Chondrocyte (in vitro differentiated cells): Measurements from ENCODE around the gene GOLGA6L7. TPM values are rescaled to one million over a fixed set of nuclear protein-coding genes. Genes with fewer than 3 reads are reported as not detected.
"Not testable (repeated sequence)": the region's sequence is repeated elsewhere in the genome, so short reads cannot be mapped to it uniquely, and the experiment has no call there.

Experiments
- DNase-seq: peaks from one replicate; pipeline ENCODE4 v3.0.0; 2021; ENCODE audit warnings: mixed read lengths, low spot score
- H3K27ac Mint-ChIP-seq: one replicate; pipeline ENCODE4 v1.8.0; 2021; ENCODE audit warnings: mild to moderate bottlenecking, moderate library complexity, mixed read lengths; ENCODE audit not compliant: unreplicated experiment
- H3K27me3 Mint-ChIP-seq: 2 replicates; pipeline ENCODE4 v1.8.0; 2021; ENCODE audit warnings: low read depth, mixed read lengths
- H3K36me3 Mint-ChIP-seq: 2 replicates; pipeline ENCODE4 v1.8.0; 2021; ENCODE audit warnings: low read depth, mixed read lengths
- H3K4me1 Mint-ChIP-seq: 2 replicates; pipeline ENCODE4 v1.8.0; 2021; ENCODE audit warnings: low read depth, mild to moderate bottlenecking, mixed read lengths
- H3K4me3 Mint-ChIP-seq: one replicate; pipeline ENCODE4 v1.8.0; 2021; ENCODE audit warnings: mild to moderate bottlenecking, moderate library complexity, mixed read lengths; ENCODE audit not compliant: unreplicated experiment
- H3K9me3 Mint-ChIP-seq: 2 replicates; pipeline ENCODE4 v1.8.0; 2021; ENCODE audit warnings: low read depth, mixed read lengths
- CTCF ChIP-seq: fragments of 200-600 bp; sonication (generic); IDR thresholded peaks from 2 replicates; pipeline ENCODE4 v1.5.0; 2021; ENCODE audit warnings: antibody characterized with exemption, mild to moderate bottlenecking, moderate library complexity
- total RNA-seq: library from RNA; stranded (reverse); gene quantifications from 3 replicates; pipeline ENCODE4 v1.2.1, GENCODE V29; 2021

The GOLGA6L7 gene
- total RNA-seq, 1 donor from 2014 or later: not detected

GRCh38 chr15:28861031-28861534 lies 12.6 kb upstream of the GOLGA6L7 start:
- H3K9me3 Mint-ChIP-seq: no peaks in the 10 kb centered on the region
- DNase-seq: no peak
- H3K4me1 Mint-ChIP-seq: no peaks in the 10 kb centered on the region
- H3K27ac Mint-ChIP-seq: no peak overlapping the region
- H3K4me3 Mint-ChIP-seq: no peak overlapping the region
- no peaks in the 10 kb centered on the region for H3K27me3 Mint-ChIP-seq
- no peaks in the 10 kb centered on the region for H3K36me3 Mint-ChIP-seq
- TF ChIP-seq CTCF: no peak

GRCh38 chr15:28854578-28854977 lies 6.1 kb upstream of the GOLGA6L7 start:
- not testable (repeated sequence) for H3K27me3 Mint-ChIP-seq, DNase-seq, H3K9me3 Mint-ChIP-seq, H3K4me1 Mint-ChIP-seq, H3K4me3 Mint-ChIP-seq, H3K27ac Mint-ChIP-seq, H3K36me3 Mint-ChIP-seq

- H3K27me3 Mint-ChIP-seq, H3K27ac Mint-ChIP-seq, H3K9me3 Mint-ChIP-seq, H3K4me1 Mint-ChIP-seq, DNase-seq, H3K4me3 Mint-ChIP-seq, H3K36me3 Mint-ChIP-seq: not testable (repeated sequence)
These were observed 5.2 kb upstream of the GOLGA6L7 start for GRCh38 chr15:28853654-28854053.

GRCh38 chr15:28849766-28850165 lies 1.3 kb upstream of the GOLGA6L7 start:
- not testable (repeated sequence) for H3K4me1 Mint-ChIP-seq, DNase-seq, H3K27ac Mint-ChIP-seq

GRCh38 chr15:28849271-28849670 lies 827 bp upstream of the GOLGA6L7 start:
- H3K9me3 Mint-ChIP-seq, H3K27ac Mint-ChIP-seq, DNase-seq, H3K4me3 Mint-ChIP-seq, H3K36me3 Mint-ChIP-seq, H3K4me1 Mint-ChIP-seq, H3K27me3 Mint-ChIP-seq: not testable (repeated sequence)

More at GRCh38 chr15:28849766-28850165, 1.3 kb upstream of the GOLGA6L7 start:
- not testable (repeated sequence) for H3K4me3 Mint-ChIP-seq, H3K9me3 Mint-ChIP-seq, H3K27me3 Mint-ChIP-seq, H3K36me3 Mint-ChIP-seq

GRCh38 chr15:28847959-28848358 lies 485 bp downstream of the GOLGA6L7 start:
- H3K4me1 Mint-ChIP-seq, H3K9me3 Mint-ChIP-seq, H3K27me3 Mint-ChIP-seq, DNase-seq, H3K27ac Mint-ChIP-seq, H3K36me3 Mint-ChIP-seq, H3K4me3 Mint-ChIP-seq: not testable (repeated sequence)

- H3K36me3 Mint-ChIP-seq, H3K9me3 Mint-ChIP-seq, H3K4me3 Mint-ChIP-seq, H3K27ac Mint-ChIP-seq, H3K27me3 Mint-ChIP-seq, H3K4me1 Mint-ChIP-seq, DNase-seq: not testable (repeated sequence)
These were observed 1.2 kb downstream of the GOLGA6L7 start for GRCh38 chr15:28847247-28847646.

GRCh38 chr15:28844147-28844546 lies 4.3 kb downstream of the GOLGA6L7 start:
- not testable (repeated sequence) for H3K36me3 Mint-ChIP-seq, DNase-seq, H3K4me1 Mint-ChIP-seq, H3K27me3 Mint-ChIP-seq, H3K27ac Mint-ChIP-seq, H3K4me3 Mint-ChIP-seq, H3K9me3 Mint-ChIP-seq

GRCh38 chr15:28843520-28843919 lies 4.9 kb downstream of the GOLGA6L7 start:
- H3K27ac Mint-ChIP-seq, H3K4me1 Mint-ChIP-seq, H3K4me3 Mint-ChIP-seq, H3K27me3 Mint-ChIP-seq, H3K9me3 Mint-ChIP-seq, H3K36me3 Mint-ChIP-seq, DNase-seq: not testable (repeated sequence)

- H3K27ac Mint-ChIP-seq, H3K36me3 Mint-ChIP-seq, H3K4me3 Mint-ChIP-seq, H3K4me1 Mint-ChIP-seq, H3K9me3 Mint-ChIP-seq, DNase-seq, H3K27me3 Mint-ChIP-seq: not testable (repeated sequence)
These were observed 6.2 kb downstream of the GOLGA6L7 start for GRCh38 chr15:28842210-28842609.

GRCh38 chr15:28840285-28840684 lies 8.2 kb downstream of the GOLGA6L7 start:
- H3K27me3 Mint-ChIP-seq, DNase-seq, H3K4me3 Mint-ChIP-seq, H3K4me1 Mint-ChIP-seq, H3K27ac Mint-ChIP-seq, H3K9me3 Mint-ChIP-seq, H3K36me3 Mint-ChIP-seq: not testable (repeated sequence)

GRCh38 chr15:28834957-28835585 lies 13.4 kb downstream of the GOLGA6L7 start:
- H3K27ac Mint-ChIP-seq, H3K4me3 Mint-ChIP-seq, H3K9me3 Mint-ChIP-seq, H3K36me3 Mint-ChIP-seq, H3K4me1 Mint-ChIP-seq, H3K27me3 Mint-ChIP-seq, DNase-seq: not testable (repeated sequence)
